ENCODE data around the gene LYRM1. TPM values are rescaled to one million over a fixed set of nuclear protein-coding genes. Genes with fewer than 3 reads are reported as not detected.

LYRM1 gene
- total RNA-seq, 1 experiment from 2014 or later = 14.3 TPM

GRCh38 chr16:20931066-20931600 lies 30.6 kb downstream of the LYRM1 start:
- Histone ChIP-seq H3K9me3 (ENCODE audit: low read depth, low read length, poor library complexity, severe bottlenecking) (no peaks in the 10 kb centered on the region), H3K4me1 (ENCODE audit: insufficient read depth, low read length, poor library complexity, severe bottlenecking) (no peaks in the 10 kb centered on the region), H3K27ac (ENCODE audit: low read depth, low read length, poor library complexity, severe bottlenecking) (no peak overlapping the region), H3K4me3 (ENCODE audit: low read depth, low read length, poor library complexity, severe bottlenecking) (no peak overlapping the region), H3K27me3 (replicated peaks; ENCODE audit: insufficient read depth, low read depth, low read length, poor library complexity) (no peaks in the 10 kb centered on the region), H3K36me3 (ENCODE audit: insufficient read depth, low read length, poor library complexity, severe bottlenecking) (no peaks in the 10 kb centered on the region)
- ChIA-PET CTCF (no interaction called here), POLR2A (ENCODE audit: low non-redundant PET) (no interaction called here)
- TF ChIP-seq CTCF (conservative IDR thresholded peaks at IDR 0.05; ENCODE audit: low read depth, low read length) (no peak), EZH2 (IDR thresholded peaks at IDR 0.05; ENCODE audit: borderline replicate concordance, low read depth, low read length, poor library complexity, severe bottlenecking) (no peak)
- no peak for DNase-seq (ENCODE audit: low spot score)
- BruUV-seq (replicated peaks) = no TSS peak
- intact Hi-C loops (cut with micrococcal nuclease; ENCODE audit: unreplicated experiment) = no loop called here

- DNase-seq (ENCODE audit: low spot score) = no peak
- ChIA-PET CTCF (no interaction called here), POLR2A (ENCODE audit: low non-redundant PET) (no interaction called here)
- Histone ChIP-seq H3K4me1 (ENCODE audit: insufficient read depth, low read length, poor library complexity, severe bottlenecking) (no peaks in the 10 kb centered on the region), H3K27ac (ENCODE audit: low read depth, low read length, poor library complexity, severe bottlenecking) (no peak overlapping the region), H3K9me3 (ENCODE audit: low read depth, low read length, poor library complexity, severe bottlenecking) (no peaks in the 10 kb centered on the region), H3K27me3 (replicated peaks; ENCODE audit: insufficient read depth, low read depth, low read length, poor library complexity) (no peaks in the 10 kb centered on the region), H3K36me3 (ENCODE audit: insufficient read depth, low read length, poor library complexity, severe bottlenecking) (no peaks in the 10 kb centered on the region), H3K4me3 (ENCODE audit: low read depth, low read length, poor library complexity, severe bottlenecking) (no peak overlapping the region)
- intact Hi-C loops (cut with micrococcal nuclease; ENCODE audit: unreplicated experiment) = no loop called here
- no TSS peak for BruUV-seq (replicated peaks)
- TF ChIP-seq EZH2 (IDR thresholded peaks at IDR 0.05; ENCODE audit: borderline replicate concordance, low read depth, low read length, poor library complexity, severe bottlenecking) (no peak), CTCF (conservative IDR thresholded peaks at IDR 0.05; ENCODE audit: low read depth, low read length) (no peak)
Observed at GRCh38 chr16:20933589-20933988, 33.0 kb downstream of the LYRM1 start.

GRCh38 chr16:20937736-20938135 lies 37.2 kb downstream of the LYRM1 start:
- TF ChIP-seq EZH2 (IDR thresholded peaks at IDR 0.05; ENCODE audit: borderline replicate concordance, low read depth, low read length, poor library complexity, severe bottlenecking) (no peak), CTCF (conservative IDR thresholded peaks at IDR 0.05; ENCODE audit: low read depth, low read length) (no peak)
- DNase-seq (ENCODE audit: low spot score) = no peak
- Histone ChIP-seq H3K27ac (ENCODE audit: low read depth, low read length, poor library complexity, severe bottlenecking) (no peak overlapping the region), H3K36me3 (ENCODE audit: insufficient read depth, low read length, poor library complexity, severe bottlenecking) (no peaks in the 10 kb centered on the region), H3K4me3 (ENCODE audit: low read depth, low read length, poor library complexity, severe bottlenecking) (no peak overlapping the region), H3K9me3 (ENCODE audit: low read depth, low read length, poor library complexity, severe bottlenecking) (no peaks in the 10 kb centered on the region), H3K27me3 (replicated peaks; ENCODE audit: insufficient read depth, low read depth, low read length, poor library complexity) (no peaks in the 10 kb centered on the region), H3K4me1 (ENCODE audit: insufficient read depth, low read length, poor library complexity, severe bottlenecking) (no peaks in the 10 kb centered on the region)
- ChIA-PET POLR2A (ENCODE audit: low non-redundant PET) (interaction anchor here (0.6 kb wide), 2 partner anchors 37 to 326 kb away, joined by 20 to 28 read pairs; partner anchors contain the start of genes DCUN1D3 and LYRM1), CTCF (no interaction called here)
- no TSS peak for BruUV-seq (replicated peaks)
- intact Hi-C loops (cut with micrococcal nuclease; ENCODE audit: unreplicated experiment) = no loop called here
